Osteocyte (in vitro differentiated cells): ENCODE data around the gene RORC. TPM values are rescaled to one million over a fixed set of nuclear protein-coding genes. Genes with fewer than 3 reads are reported as not detected.
A peak's percentile ranks its signal among the peaks of the same experiment; 100 is the strongest.

ENCODE experiments used
- DNase-seq: peaks from one replicate; pipeline ENCODE4 v3.0.0; 2021; ENCODE audit warnings: mixed read lengths; ENCODE audit not compliant: unreplicated experiment; ENCODE audit errors: extremely low spot score
- H3K27ac Mint-ChIP-seq: one replicate; pipeline ENCODE4 v1.8.0; 2021; ENCODE audit warnings: mild to moderate bottlenecking, mixed read lengths; ENCODE audit not compliant: unreplicated experiment
- H3K27me3 Mint-ChIP-seq: one replicate; pipeline ENCODE4 v1.8.0; 2021; ENCODE audit warnings: mixed read lengths; ENCODE audit not compliant: unreplicated experiment
- H3K36me3 Mint-ChIP-seq: one replicate; pipeline ENCODE4 v1.8.0; 2021; ENCODE audit warnings: mixed read lengths; ENCODE audit not compliant: unreplicated experiment
- H3K4me1 Mint-ChIP-seq: one replicate; pipeline ENCODE4 v1.8.0; 2021; ENCODE audit warnings: mixed read lengths; ENCODE audit not compliant: unreplicated experiment
- H3K4me3 Mint-ChIP-seq: one replicate; pipeline ENCODE4 v1.8.0; 2021; ENCODE audit warnings: mild to moderate bottlenecking, moderate library complexity, mixed read lengths; ENCODE audit not compliant: unreplicated experiment
- H3K9me3 Mint-ChIP-seq: one replicate; pipeline ENCODE4 v1.8.0; 2021; ENCODE audit warnings: mixed read lengths; ENCODE audit not compliant: unreplicated experiment
- CTCF ChIP-seq: fragments of 200-600 bp; sonication (generic); IDR thresholded peaks from 2 replicates; pipeline ENCODE4 v1.5.0; 2021; ENCODE audit warnings: antibody characterized with exemption, mild to moderate bottlenecking, moderate library complexity
- total RNA-seq: library from RNA; stranded (reverse); gene quantifications from 2 replicates; pipeline ENCODE4 v1.2.1, GENCODE V29; 2021

Gene RORC
- total RNA-seq, 1 donor from 2014 or later, result not detected

GRCh38 chr1:151798571-151798970 lies 33.0 kb downstream of the RORC start:
- DNase-seq, result no peak
- no peaks in the 10 kb centered on the region for H3K36me3 Mint-ChIP-seq
- H3K4me1 Mint-ChIP-seq, result no peaks in the 10 kb centered on the region
- no peaks in the 10 kb centered on the region for H3K9me3 Mint-ChIP-seq
- TF ChIP-seq CTCF, result no peak
- no peak overlapping the region for H3K27ac Mint-ChIP-seq
- peaks cover 31% of the 10 kb centered on the region for H3K27me3 Mint-ChIP-seq
- no peak overlapping the region for H3K4me3 Mint-ChIP-seq

- H3K4me1 Mint-ChIP-seq, result peaks cover 14% of the 10 kb centered on the region
- H3K27me3 Mint-ChIP-seq, result peaks cover 5% of the 10 kb centered on the region
- no peaks in the 10 kb centered on the region for H3K9me3 Mint-ChIP-seq
- no peak for TF ChIP-seq CTCF
- peak overlapping the region; percentile 95 for H3K4me3 Mint-ChIP-seq
- H3K36me3 Mint-ChIP-seq, result no peaks in the 10 kb centered on the region
- H3K27ac Mint-ChIP-seq, result peak overlapping the region; percentile 72
- no peak for DNase-seq
Observed at GRCh38 chr1:151790940-151791651, 40.5 kb downstream of the RORC start.

GRCh38 chr1:151790071-151790939 lies 41.3 kb downstream of the RORC start, which contains the start of gene TDRKH:
Gene TDRKH, minus strand, starts transcription at chr1:151790500. Its CDS starts 7,478 bp downstream, at chr1:151783022.
- Mint-ChIP-seq H3K27ac (peak within 1 kb of the TSS; percentile 76), H3K4me3 (peak within 1 kb of the TSS; percentile 95), H3K27me3 (peaks cover 8% of the 10 kb centered on the region), H3K9me3 (no peaks in the 10 kb centered on the region), H3K36me3 (no peaks in the 10 kb centered on the region), H3K4me1 (peaks cover 14% of the 10 kb centered on the region)
- peak; percentile 99 for DNase-seq
- peak; percentile 42 for TF ChIP-seq CTCF

GRCh38 chr1:151787689-151788088 lies 43.9 kb downstream of the RORC start:
- no peaks in the 10 kb centered on the region for H3K9me3 Mint-ChIP-seq
- H3K27me3 Mint-ChIP-seq, result peaks cover 8% of the 10 kb centered on the region
- H3K4me3 Mint-ChIP-seq, result no peak overlapping the region
- peaks cover 14% of the 10 kb centered on the region for H3K4me1 Mint-ChIP-seq
- H3K36me3 Mint-ChIP-seq, result no peaks in the 10 kb centered on the region
- DNase-seq, result no peak
- no peak for TF ChIP-seq CTCF
- no peak overlapping the region for H3K27ac Mint-ChIP-seq

- Mint-ChIP-seq H3K4me1 (no peaks in the 10 kb centered on the region), H3K36me3 (peaks cover 2% of the 10 kb centered on the region), H3K27ac (no peak overlapping the region), H3K9me3 (no peaks in the 10 kb centered on the region), H3K4me3 (no peak overlapping the region), H3K27me3 (peaks cover 8% of the 10 kb centered on the region)
- no peak for TF ChIP-seq CTCF
- DNase-seq, result no peak
Observed at GRCh38 chr1:151783796-151784195, 47.8 kb downstream of the RORC start.
